DND-41 (cell line): ENCODE results near the gene SLC35C1.
"Not testable (repeated sequence)": the region's sequence is repeated elsewhere in the genome, so short reads cannot be mapped to it uniquely, and the experiment has no call there.

Source experiments
- CTCF ChIP-seq: IDR thresholded peaks from 2 replicates; pipeline ENCODE4 v1.5.1; 2012; ENCODE audit warnings: borderline replicate concordance, low read length, moderate library complexity, mild to moderate bottlenecking; ENCODE audit not compliant: poor library complexity, severe bottlenecking; ENCODE audit errors: extremely low read depth
- EZH2 ChIP-seq: IDR thresholded peaks from 3 replicates; pipeline ENCODE4 v1.6.1; 2012; ENCODE audit warnings: borderline replicate concordance, low read depth, mild to moderate bottlenecking, moderate library complexity, low read length, inconsistent platforms; ENCODE audit not compliant: severe bottlenecking

GRCh38 chr11:45808427-45808826, 3.5 kb downstream of the SLC35C1 start:
- TF ChIP-seq CTCF, EZH2: not testable (repeated sequence)
